ENCODE data around the gene AFF2.
A peak's percentile ranks its signal among the peaks of the same experiment; 100 is the strongest.

Gene AFF2

DNA sequence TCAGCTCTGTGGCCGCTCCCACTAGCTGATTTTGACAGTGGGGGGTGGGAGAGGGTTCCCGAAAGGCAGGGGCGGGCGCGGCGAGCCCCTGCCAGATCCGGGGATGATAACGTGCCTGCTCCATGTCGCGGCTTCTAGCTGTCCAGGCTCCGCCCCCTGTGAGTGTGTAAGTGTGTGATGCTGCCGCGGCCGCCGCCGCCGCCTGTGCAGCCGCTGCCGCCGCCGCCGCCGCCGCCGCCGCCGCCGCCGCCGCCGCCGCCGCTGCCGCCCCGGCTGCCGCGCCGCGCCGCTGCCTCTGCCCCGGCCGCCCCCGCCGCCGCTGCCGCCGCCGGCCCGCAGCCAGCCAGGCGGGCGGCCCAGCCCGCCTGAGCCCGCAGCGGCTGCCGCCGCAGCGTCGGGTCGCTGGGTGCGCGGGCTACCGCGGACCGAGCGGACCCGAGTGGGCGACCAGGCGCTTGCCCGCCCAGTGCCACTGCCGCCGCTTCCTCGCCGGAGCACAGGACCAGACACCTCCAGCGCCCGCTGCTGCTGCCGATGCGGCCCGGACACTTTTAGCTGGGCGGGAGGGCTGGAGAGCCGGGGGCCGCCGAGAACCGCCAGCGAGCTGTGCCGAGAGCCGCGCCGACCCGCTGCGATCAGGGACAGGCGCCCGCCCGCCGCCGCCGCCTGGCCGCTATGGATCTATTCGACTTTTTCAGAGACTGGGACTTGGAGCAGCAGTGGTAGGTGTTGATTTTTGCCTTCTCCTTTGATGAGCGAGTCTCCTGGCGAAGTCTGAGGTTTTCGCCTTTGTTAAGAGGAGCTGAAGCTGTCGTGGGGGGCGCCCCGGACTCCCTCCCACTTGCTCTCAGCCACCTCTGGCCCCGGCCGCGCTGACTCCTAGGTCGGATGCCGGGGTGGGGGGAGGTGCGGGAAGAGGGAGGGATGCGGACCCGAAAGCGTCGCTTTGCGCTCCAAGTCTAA lies at the start of gene AFF2:
Gene AFF2, plus strand, starts transcription at position 195 of the 963 bp plus-strand sequence. Its CDS starts 481 bp downstream, at position 676.
- TF ChIP-seq CTCF (conservative IDR thresholded peaks at IDR 0.05; ENCODE audit: low read length), result no peak
- DNase-seq (ENCODE audit: low read depth), result peak; percentile 33
- peak within 1 kb of the TSS; percentile 60 for H3K4me3 ChIP-seq (ENCODE audit: low read length)

- no peak overlapping the region for H3K4me3 ChIP-seq (ENCODE audit: low read length)
- no peak for TF ChIP-seq CTCF (conservative IDR thresholded peaks at IDR 0.05; ENCODE audit: low read length)
- no peak for DNase-seq (ENCODE audit: low read depth)
Measured at GRCh38 chrX:148457279-148457678, 43.1 kb upstream of the AFF2 start.

DNA sequence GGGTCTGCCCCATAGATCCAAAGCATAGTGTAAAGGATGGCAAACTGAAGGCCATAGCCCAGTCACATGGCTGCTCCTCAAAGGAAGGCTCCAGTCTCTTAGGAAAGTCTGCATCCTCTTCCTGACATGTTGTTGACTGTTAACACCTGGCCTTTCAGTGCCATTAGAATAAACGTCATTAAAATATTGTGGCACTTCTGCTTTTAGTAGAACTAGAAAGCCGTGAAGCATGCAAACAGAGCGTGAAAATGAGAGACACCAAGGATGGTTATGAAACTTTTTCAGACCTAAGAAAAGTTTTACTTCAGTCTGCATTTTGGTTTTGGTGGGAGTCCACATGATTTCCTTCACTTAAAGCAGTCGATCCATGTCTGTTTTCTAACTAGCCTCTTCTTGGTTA lies 41.1 kb upstream of the AFF2 start:
- H3K4me3 ChIP-seq (ENCODE audit: low read length), result no peak overlapping the region
- no peak for DNase-seq (ENCODE audit: low read depth)
- no peak for TF ChIP-seq CTCF (conservative IDR thresholded peaks at IDR 0.05; ENCODE audit: low read length)

- no peak overlapping the region for H3K4me3 ChIP-seq (ENCODE audit: low read length)
- no peak for TF ChIP-seq CTCF (conservative IDR thresholded peaks at IDR 0.05; ENCODE audit: low read length)
- DNase-seq (ENCODE audit: low read depth), result no peak
Measured at GRCh38 chrX:148466292-148466691, 34.1 kb upstream of the AFF2 start.

GRCh38 chrX:148470324-148470723 lies 30.1 kb upstream of the AFF2 start:
- H3K4me3 ChIP-seq (ENCODE audit: low read length), result no peak overlapping the region
- no peak for DNase-seq (ENCODE audit: low read depth)
- TF ChIP-seq CTCF (conservative IDR thresholded peaks at IDR 0.05; ENCODE audit: low read length), result no peak

DNA sequence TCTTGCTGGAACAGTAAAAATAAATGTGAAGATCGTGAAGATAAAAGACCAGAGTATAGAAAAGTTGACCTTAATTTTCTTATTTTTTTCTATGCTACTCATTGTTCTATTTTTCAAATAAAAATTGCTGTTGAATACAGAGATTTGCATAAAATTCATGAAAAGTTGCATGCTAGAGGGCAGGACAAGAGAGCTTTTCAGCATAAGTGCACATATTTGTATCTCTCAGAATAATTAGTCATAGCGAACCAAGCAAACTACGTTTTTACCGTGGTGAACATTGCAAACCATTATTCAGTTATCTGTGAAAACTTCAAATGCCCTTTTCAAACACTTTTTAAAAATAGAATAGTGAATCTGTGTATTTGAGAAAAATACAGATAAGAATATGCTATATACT lies 26.4 kb upstream of the AFF2 start:
- DNase-seq (ENCODE audit: low read depth), result no peak
- TF ChIP-seq CTCF (conservative IDR thresholded peaks at IDR 0.05; ENCODE audit: low read length), result no peak
- no peak overlapping the region for H3K4me3 ChIP-seq (ENCODE audit: low read length)

DNA sequence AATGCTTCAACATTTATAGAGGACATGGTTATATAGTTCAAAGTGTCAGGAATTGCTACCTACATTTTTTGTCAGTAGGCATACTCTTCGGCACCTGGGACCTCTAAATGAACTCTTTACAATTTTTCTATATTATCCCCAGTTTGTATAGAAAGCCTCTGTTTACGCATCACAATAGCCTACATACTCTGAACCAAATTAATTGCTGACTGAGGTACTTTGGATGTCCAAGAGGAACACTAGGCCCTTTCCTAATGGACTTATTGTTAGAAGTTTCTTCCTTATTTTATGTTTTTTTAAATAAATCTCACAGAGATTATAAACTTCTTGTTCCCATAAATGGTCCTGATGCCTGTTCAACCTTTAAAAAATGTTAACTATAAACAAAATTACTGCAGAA lies 8.4 kb upstream of the AFF2 start:
- H3K4me3 ChIP-seq (ENCODE audit: low read length), result no peak overlapping the region
- TF ChIP-seq CTCF (conservative IDR thresholded peaks at IDR 0.05; ENCODE audit: low read length), result no peak
- no peak for DNase-seq (ENCODE audit: low read depth)
